Subcutaneous adipose tissue (tissue), 4 donors: ENCODE data around the gene RFX2. TPM values are rescaled to one million over a fixed set of nuclear protein-coding genes. Genes with fewer than 3 reads are reported as not detected.

Experiments used
- total RNA-seq, 4 donors: library from RNA; depleted of rRNA; stranded (reverse); fragments of >200 nt; gene quantifications; one replicate each; pipeline ENCODE4 v1.1.0, GENCODE V29; 2016
- TF ChIP-seq, protein P1 (sequence below): fragments of 450-650 bp; IDR thresholded peaks from one replicate; pipeline ENCODE4 v1.5.1; 2016; ENCODE audit warnings: low read depth, mild to moderate bottlenecking, control low read depth, antibody characterized with exemption, moderate library complexity

Gene RFX2
- total RNA-seq, 4 donors from 2014 or later: 2.9 to 8.9 (median 7.2) TPM

- TF ChIP-seq, protein P1, sequence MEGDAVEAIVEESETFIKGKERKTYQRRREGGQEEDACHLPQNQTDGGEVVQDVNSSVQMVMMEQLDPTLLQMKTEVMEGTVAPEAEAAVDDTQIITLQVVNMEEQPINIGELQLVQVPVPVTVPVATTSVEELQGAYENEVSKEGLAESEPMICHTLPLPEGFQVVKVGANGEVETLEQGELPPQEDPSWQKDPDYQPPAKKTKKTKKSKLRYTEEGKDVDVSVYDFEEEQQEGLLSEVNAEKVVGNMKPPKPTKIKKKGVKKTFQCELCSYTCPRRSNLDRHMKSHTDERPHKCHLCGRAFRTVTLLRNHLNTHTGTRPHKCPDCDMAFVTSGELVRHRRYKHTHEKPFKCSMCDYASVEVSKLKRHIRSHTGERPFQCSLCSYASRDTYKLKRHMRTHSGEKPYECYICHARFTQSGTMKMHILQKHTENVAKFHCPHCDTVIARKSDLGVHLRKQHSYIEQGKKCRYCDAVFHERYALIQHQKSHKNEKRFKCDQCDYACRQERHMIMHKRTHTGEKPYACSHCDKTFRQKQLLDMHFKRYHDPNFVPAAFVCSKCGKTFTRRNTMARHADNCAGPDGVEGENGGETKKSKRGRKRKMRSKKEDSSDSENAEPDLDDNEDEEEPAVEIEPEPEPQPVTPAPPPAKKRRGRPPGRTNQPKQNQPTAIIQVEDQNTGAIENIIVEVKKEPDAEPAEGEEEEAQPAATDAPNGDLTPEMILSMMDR: no peak
These were observed 6.6 kb upstream of the RFX2 start for GRCh38 chr19:6116749-6117430.

DNA sequence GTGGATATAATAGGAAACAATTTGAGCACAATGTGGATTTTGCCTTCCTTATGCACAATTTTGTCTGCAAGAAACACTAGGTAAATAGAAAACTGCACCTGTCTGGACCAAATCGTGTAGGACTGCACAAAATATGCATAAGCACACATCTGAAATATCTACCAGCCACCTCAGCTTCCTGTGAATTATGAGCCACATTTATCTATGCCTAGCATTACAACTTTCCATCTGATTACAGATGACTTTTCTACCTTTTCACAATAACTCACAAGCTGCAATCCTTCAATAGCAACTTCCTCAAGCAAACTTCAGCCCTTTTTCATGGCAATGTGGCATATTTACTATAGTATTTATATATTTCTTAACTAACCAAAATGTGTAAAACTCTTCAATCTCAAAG, 5.7 kb upstream of the RFX2 start:
- TF ChIP-seq, protein P1: no peak

DNA sequence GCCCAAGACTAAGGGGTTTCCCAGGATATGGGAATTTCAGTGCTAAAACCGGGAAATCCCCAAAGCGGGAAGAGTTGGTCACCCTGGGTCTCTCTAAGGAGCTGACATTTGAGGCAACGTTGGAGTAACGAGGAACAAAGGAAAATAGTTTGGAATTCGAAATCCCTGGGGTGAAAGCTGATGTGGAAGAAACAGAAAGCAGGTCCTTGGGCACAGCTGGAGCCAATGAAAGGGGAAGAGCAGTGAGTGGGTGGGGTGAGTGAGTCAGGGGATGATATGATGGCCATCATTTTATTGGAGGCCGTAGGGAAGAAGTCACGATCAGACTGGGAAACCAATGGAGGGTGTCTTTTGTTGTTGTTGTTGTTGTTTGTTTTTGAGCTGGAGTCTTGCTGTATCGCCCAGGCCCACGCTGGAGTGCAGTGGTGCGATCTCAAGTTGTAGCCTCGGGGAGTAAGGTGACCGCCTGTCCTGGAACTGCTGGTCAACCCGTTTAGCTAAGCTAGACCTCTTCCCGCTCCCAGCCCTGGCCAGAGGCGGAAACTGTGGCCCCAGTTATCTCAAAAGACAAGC, 3.4 kb upstream of the RFX2 start:
- TF ChIP-seq, protein P1: no peak

GRCh38 chr19:6109947-6110346, 353 bp downstream of the RFX2 start:
- TF ChIP-seq, protein P1: no peak

DNA sequence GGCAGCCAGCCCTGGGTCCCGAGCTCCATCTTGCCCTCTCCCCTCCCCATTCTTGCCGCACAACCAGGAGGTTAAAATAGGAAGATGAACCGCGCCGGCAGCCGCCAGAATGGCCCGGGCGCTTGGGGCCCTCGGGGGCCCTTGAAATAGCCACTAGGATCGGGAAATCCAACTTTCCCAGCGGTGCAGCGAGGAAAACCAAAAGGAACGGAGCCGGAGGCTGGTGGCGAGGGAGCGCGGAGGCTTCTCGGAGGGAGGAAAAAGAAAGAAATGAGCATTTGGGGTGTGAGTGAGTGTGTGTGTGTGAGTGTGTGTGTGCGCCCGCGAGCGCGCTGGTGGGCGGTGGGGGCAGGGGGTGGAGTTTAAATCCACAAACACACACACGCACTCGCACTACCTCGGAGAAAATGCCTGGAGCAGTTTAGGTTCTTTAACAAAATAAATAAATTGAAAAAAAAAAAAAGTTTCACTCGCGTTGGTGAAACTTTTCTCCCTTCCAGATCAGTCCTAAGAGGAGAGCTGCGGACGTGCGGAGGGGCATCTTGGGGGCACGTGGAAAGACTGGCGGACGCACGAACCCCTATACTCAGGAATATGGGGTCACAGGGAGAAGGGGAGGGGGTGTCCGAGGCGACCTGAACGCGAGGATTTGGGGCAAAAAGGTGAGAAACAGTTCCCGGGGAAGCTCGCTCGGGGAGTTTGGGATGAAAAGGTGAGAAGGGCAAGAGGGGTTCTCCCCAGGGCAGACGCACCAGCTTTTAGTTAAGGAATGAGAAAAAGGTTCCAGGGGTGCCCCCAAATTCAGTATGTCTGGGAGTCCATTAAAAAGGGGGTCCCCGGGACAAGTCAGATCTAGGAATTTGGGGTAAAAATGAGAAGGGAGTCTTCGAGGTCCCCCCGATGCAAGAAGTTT, 1.3 kb downstream of the RFX2 start:
- TF ChIP-seq, protein P1: no peak

GRCh38 chr19:6105444-6105843, 4.9 kb downstream of the RFX2 start:
- TF ChIP-seq, protein P1: no peak

GRCh38 chr19:6103894-6104293, 6.4 kb downstream of the RFX2 start:
- TF ChIP-seq, protein P1: no peak
